Activated T-cell treated with anti-CD3 and anti-CD28 coated beads, Interleukin-2, amount 50 U/mL, for 48 hours (primary cell): ENCODE measurements around the gene PAXIP1.
"Not testable (repeated sequence)": the region's sequence is repeated elsewhere in the genome, so short reads cannot be mapped to it uniquely, and the experiment has no call there.

Experiments used
- DNase-seq, 2 experiments: peaks; one replicate each; pipeline ENCODE4 v3.0.0-alpha.2; 2020

Gene PAXIP1

GRCh38 chr7:154934353-154934952 lies 68.5 kb downstream of the PAXIP1 start:
- DNase-seq: not testable (repeated sequence)

- DNase-seq: no peak
Observed at GRCh38 chr7:154931906-154932305, 71.0 kb downstream of the PAXIP1 start.

- peak in 1 of 2 experiments; percentile 28 for DNase-seq
Observed at GRCh38 chr7:154929006-154929726, 73.8 kb downstream of the PAXIP1 start.

- DNase-seq: peak; percentile 59 to 61
Observed at GRCh38 chr7:154928136-154929005, 74.6 kb downstream of the PAXIP1 start.

- DNase-seq: peak; percentile 78 to 79
Observed at GRCh38 chr7:154927624-154928125, 75.2 kb downstream of the PAXIP1 start.

- not testable (repeated sequence) for DNase-seq
Observed at GRCh38 chr7:154922472-154922871, 80.5 kb downstream of the PAXIP1 start.

GRCh38 chr7:154919344-154920225 lies 83.3 kb downstream of the PAXIP1 start:
- no peak for DNase-seq

- no peak for DNase-seq
Observed at GRCh38 chr7:154918741-154919140, 84.2 kb downstream of the PAXIP1 start.

- no peak for DNase-seq
Observed at GRCh38 chr7:154918266-154918665, 84.7 kb downstream of the PAXIP1 start.

GRCh38 chr7:154917808-154918160 lies 85.1 kb downstream of the PAXIP1 start:
- DNase-seq: no peak

- DNase-seq: no peak
Observed at GRCh38 chr7:154916856-154917807, 85.8 kb downstream of the PAXIP1 start.

GRCh38 chr7:154916381-154916780 lies 86.5 kb downstream of the PAXIP1 start:
- DNase-seq: no peak

GRCh38 chr7:154915600-154915999 lies 87.3 kb downstream of the PAXIP1 start:
- DNase-seq: no peak

GRCh38 chr7:154914996-154915380 lies 87.9 kb downstream of the PAXIP1 start:
- DNase-seq: peak in 1 of 2 experiments; percentile 26

GRCh38 chr7:154914308-154914995 lies 88.5 kb downstream of the PAXIP1 start:
- DNase-seq: peak in 1 of 2 experiments; percentile 26

GRCh38 chr7:154913638-154914307 lies 89.2 kb downstream of the PAXIP1 start:
- peak; percentile 94 to 95 for DNase-seq

GRCh38 chr7:154912871-154913637 lies 89.9 kb downstream of the PAXIP1 start:
- DNase-seq: no peak

GRCh38 chr7:154911862-154912455 lies 91.0 kb downstream of the PAXIP1 start:
- no peak for DNase-seq

- DNase-seq: no peak
Observed at GRCh38 chr7:154911411-154911810, 91.5 kb downstream of the PAXIP1 start.
